ENCODE results near the gene ADAMTSL2. TPM values are rescaled to one million over a fixed set of nuclear protein-coding genes. Genes with fewer than 3 reads are reported as not detected.

ADAMTSL2 gene
- total and polyA plus RNA-seq, 2 donors, result 2.2 to 8.9 TPM

- Histone ChIP-seq H3K4me1 (ENCODE audit: insufficient read depth) (peaks cover 2% of the 10 kb centered on the region), H3K36me3 (ENCODE audit: insufficient read depth) (no peaks in the 10 kb centered on the region), H3K27ac (ENCODE audit: low read depth) (no peak overlapping the region), H3K4me3 (ENCODE audit: low read depth, low read length) (no peak overlapping the region)
- no peak for DNase-seq (ENCODE audit: extremely low spot score)
- WGBS, result 77% methylated on average over 41 of the region's 41 CpGs
These were observed 44.3 kb downstream of the ADAMTSL2 start for GRCh38 chr9:133578524-133579441.

GRCh38 chr9:133579601-133580418, 45.3 kb downstream of the ADAMTSL2 start:
- Histone ChIP-seq H3K36me3 (ENCODE audit: insufficient read depth) (no peaks in the 10 kb centered on the region), H3K27ac (ENCODE audit: low read depth) (peak overlapping the region; percentile 40), H3K4me1 (ENCODE audit: insufficient read depth) (peaks cover 2% of the 10 kb centered on the region), H3K4me3 (ENCODE audit: low read depth, low read length) (no peak overlapping the region)
- 71% methylated on average over 31 of the region's 31 CpGs for WGBS
- no peak for DNase-seq (ENCODE audit: extremely low spot score)

DNA sequence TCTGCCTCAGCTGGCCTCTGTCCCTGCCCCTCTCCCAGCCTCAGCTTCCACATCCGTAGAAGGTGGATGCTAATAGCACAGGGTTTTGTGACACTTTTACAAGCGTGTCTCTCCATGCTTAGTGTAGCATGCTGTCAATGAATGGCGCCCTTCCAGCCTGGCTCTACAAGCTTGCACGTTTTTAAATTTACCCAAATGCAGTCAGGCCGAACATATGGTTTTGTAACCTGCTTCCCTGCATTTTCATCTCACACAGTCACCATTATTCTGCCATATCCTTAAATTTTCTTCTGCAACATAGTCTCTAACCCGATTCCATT, 45.9 kb downstream of the ADAMTSL2 start:
- DNase-seq (ENCODE audit: extremely low spot score), result no peak
- peaks cover 2% of the 10 kb centered on the region for H3K4me1 ChIP-seq (ENCODE audit: insufficient read depth)
- H3K36me3 ChIP-seq (ENCODE audit: insufficient read depth), result no peaks in the 10 kb centered on the region
- 72% methylated on average over 6 of the region's 6 CpGs for WGBS
- H3K27ac ChIP-seq (ENCODE audit: low read depth), result no peak overlapping the region
- no peak overlapping the region for H3K4me3 ChIP-seq (ENCODE audit: low read depth, low read length)

- WGBS, result 68% methylated on average over 4 of the region's 4 CpGs
- peaks cover 2% of the 10 kb centered on the region for H3K4me1 ChIP-seq (ENCODE audit: insufficient read depth)
These were observed 46.5 kb downstream of the ADAMTSL2 start for GRCh38 chr9:133581011-133581410.

DNA sequence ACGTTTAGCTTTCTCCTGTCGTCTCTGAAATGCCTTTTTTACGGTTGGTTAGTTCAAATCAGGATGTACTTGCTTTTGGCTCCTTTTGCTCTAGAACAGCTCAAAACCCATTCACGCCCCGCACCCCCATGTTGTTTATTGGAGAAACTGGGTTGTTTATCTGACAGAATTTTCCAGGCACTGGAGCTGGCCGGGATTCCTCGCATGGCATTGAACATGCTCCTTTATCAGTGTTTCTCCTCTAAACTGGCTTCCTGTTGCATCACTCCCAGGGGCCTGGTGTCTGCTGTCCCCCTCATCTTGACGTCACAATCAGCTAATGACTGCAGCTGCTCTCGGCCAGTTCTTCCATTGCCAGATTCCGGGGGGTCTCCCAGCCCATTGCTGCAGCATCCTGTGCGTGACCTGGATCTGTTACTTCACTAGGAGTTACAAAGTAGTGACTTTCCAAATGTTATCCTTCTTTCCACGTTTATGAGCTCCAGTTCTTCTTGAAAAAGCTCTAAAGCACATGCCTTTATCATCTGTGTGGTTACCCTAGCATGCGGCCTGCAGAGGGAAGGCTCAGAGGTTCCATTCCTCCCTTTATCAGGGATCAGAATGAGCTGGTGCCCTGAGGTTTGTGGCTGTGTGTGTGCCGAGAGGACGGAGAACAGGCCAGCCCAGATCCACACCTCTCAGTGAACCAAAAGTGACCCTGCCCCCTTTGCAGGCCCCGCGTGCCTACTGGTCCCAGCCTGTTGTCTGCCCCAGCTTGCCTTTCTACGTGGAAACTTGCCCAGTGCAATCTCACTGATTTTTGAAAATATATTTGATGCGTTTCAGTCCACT, 47.2 kb downstream of the ADAMTSL2 start:
- WGBS, result 56% methylated on average over 19 of the region's 19 CpGs
- DNase-seq (ENCODE audit: extremely low spot score), result no peak

More at GRCh38 chr9:133581011-133581410, 46.5 kb downstream of the ADAMTSL2 start:
- Histone ChIP-seq H3K27ac (ENCODE audit: low read depth) (no peak overlapping the region), H3K36me3 (ENCODE audit: insufficient read depth) (no peaks in the 10 kb centered on the region), H3K4me3 (ENCODE audit: low read depth, low read length) (no peak overlapping the region)
- no peak for DNase-seq (ENCODE audit: extremely low spot score)

DNA sequence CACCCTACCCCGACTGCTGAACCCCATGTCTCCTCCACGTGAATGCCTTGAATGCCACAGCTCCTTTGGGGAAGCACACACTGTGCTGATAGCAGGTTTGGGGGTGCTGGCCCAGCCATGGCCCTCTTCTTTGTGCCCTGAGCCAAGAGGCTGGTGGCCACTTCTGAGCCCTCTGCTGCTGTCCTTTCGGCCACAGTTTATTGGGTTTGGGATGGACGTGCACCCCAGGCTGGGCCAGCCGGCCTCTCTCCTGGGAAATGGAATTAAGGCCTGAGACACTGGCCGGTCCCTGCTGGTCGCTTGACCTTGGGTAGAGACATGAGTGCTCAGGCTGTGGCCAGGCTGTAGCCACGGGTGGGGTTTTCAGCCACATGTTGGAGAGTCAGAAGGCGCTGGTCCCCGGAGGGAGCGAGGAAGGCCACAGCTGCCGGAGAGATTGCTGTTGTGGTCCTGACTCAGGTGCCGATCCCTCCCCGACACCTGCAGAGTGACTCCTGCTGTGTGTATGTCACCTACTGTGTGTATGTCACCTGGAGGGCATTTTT, 48.1 kb downstream of the ADAMTSL2 start:
- no peak overlapping the region for H3K4me3 ChIP-seq (ENCODE audit: low read depth, low read length)
- H3K36me3 ChIP-seq (ENCODE audit: insufficient read depth), result no peaks in the 10 kb centered on the region
- H3K4me1 ChIP-seq (ENCODE audit: insufficient read depth), result no peaks in the 10 kb centered on the region
- peak overlapping the region; percentile 81 for H3K27ac ChIP-seq (ENCODE audit: low read depth)
- WGBS, result 91% methylated on average over 14 of the region's 14 CpGs
- no peak for DNase-seq (ENCODE audit: extremely low spot score)

More for the DNA sequence above, 47.2 kb downstream of the ADAMTSL2 start:
- H3K4me3 ChIP-seq (ENCODE audit: low read depth, low read length), result no peak overlapping the region
- H3K36me3 ChIP-seq (ENCODE audit: insufficient read depth), result no peaks in the 10 kb centered on the region
- H3K4me1 ChIP-seq (ENCODE audit: insufficient read depth), result peaks cover 2% of the 10 kb centered on the region
- H3K27ac ChIP-seq (ENCODE audit: low read depth), result peak overlapping the region; percentile 81

- no peaks in the 10 kb centered on the region for H3K4me1 ChIP-seq (ENCODE audit: insufficient read depth)
- no peaks in the 10 kb centered on the region for H3K36me3 ChIP-seq (ENCODE audit: insufficient read depth)
- 87% methylated on average over 3 of the region's 3 CpGs for WGBS
- no peak overlapping the region for H3K4me3 ChIP-seq (ENCODE audit: low read depth, low read length)
- H3K27ac ChIP-seq (ENCODE audit: low read depth), result peak overlapping the region; percentile 81
- no peak for DNase-seq (ENCODE audit: extremely low spot score)
These were observed 48.6 kb downstream of the ADAMTSL2 start for GRCh38 chr9:133583111-133583510.

- Histone ChIP-seq H3K4me1 (ENCODE audit: insufficient read depth) (no peaks in the 10 kb centered on the region), H3K27ac (ENCODE audit: low read depth) (no peak overlapping the region)
These were observed 49.1 kb downstream of the ADAMTSL2 start for GRCh38 chr9:133583586-133583985.

GRCh38 chr9:133584167-133584558, 49.7 kb downstream of the ADAMTSL2 start:
- no peaks in the 10 kb centered on the region for H3K36me3 ChIP-seq (ENCODE audit: insufficient read depth)
- WGBS, result 42% methylated on average over 5 of the region's 5 CpGs
- DNase-seq (ENCODE audit: extremely low spot score), result no peak
- H3K4me3 ChIP-seq (ENCODE audit: low read depth, low read length), result no peak overlapping the region
- no peaks in the 10 kb centered on the region for H3K4me1 ChIP-seq (ENCODE audit: insufficient read depth)
- H3K27ac ChIP-seq (ENCODE audit: low read depth), result no peak overlapping the region

More at GRCh38 chr9:133583586-133583985, 49.1 kb downstream of the ADAMTSL2 start:
- H3K36me3 ChIP-seq (ENCODE audit: insufficient read depth), result no peaks in the 10 kb centered on the region
- no peak overlapping the region for H3K4me3 ChIP-seq (ENCODE audit: low read depth, low read length)
- DNase-seq (ENCODE audit: extremely low spot score), result no peak
- 57% methylated on average over 23 of the region's 23 CpGs for WGBS

- Histone ChIP-seq H3K36me3 (ENCODE audit: insufficient read depth) (no peaks in the 10 kb centered on the region), H3K4me3 (ENCODE audit: low read depth, low read length) (no peak overlapping the region), H3K4me1 (ENCODE audit: insufficient read depth) (no peaks in the 10 kb centered on the region), H3K27ac (ENCODE audit: low read depth) (peak overlapping the region; percentile 50)
- WGBS, result 9% methylated on average over 28 of the region's 28 CpGs
- no peak for DNase-seq (ENCODE audit: extremely low spot score)
These were observed 50.3 kb downstream of the ADAMTSL2 start for GRCh38 chr9:133584559-133585476.

- no peak for DNase-seq (ENCODE audit: extremely low spot score)
- no peaks in the 10 kb centered on the region for H3K4me1 ChIP-seq (ENCODE audit: insufficient read depth)
These were observed 51.2 kb downstream of the ADAMTSL2 start for GRCh38 chr9:133585481-133586351.

More at GRCh38 chr9:133585481-133586351, 51.2 kb downstream of the ADAMTSL2 start:
- WGBS, result 42% methylated on average over 43 of the region's 43 CpGs
- H3K36me3 ChIP-seq (ENCODE audit: insufficient read depth), result no peaks in the 10 kb centered on the region
- no peak overlapping the region for H3K27ac ChIP-seq (ENCODE audit: low read depth)
- H3K4me3 ChIP-seq (ENCODE audit: low read depth, low read length), result no peak overlapping the region

Measured in urinary bladder (tissue), 4 donors.